ENCODE data around the gene SNTB2. TPM values are rescaled to one million over a fixed set of nuclear protein-coding genes. Genes with fewer than 3 reads are reported as not detected.

SNTB2 gene
- total RNA-seq, 1 donor from 2014 or later, result 49.5 TPM

GRCh38 chr16:69318177-69318910 lies 131.4 kb downstream of the SNTB2 start:
- Mint-ChIP-seq H3K36me3 (ENCODE audit: low read depth) (peaks cover 35% of the 10 kb centered on the region), H3K4me1 (ENCODE audit: low read depth) (peaks cover under 1% of the 10 kb centered on the region), H3K27me3 (ENCODE audit: low read depth) (no peaks in the 10 kb centered on the region), H3K4me3 (ENCODE audit: unreplicated experiment) (no peak overlapping the region), H3K27ac (ENCODE audit: unreplicated experiment) (no peak overlapping the region), H3K9me3 (ENCODE audit: low read depth) (no peaks in the 10 kb centered on the region)
- TF ChIP-seq, protein P1, sequence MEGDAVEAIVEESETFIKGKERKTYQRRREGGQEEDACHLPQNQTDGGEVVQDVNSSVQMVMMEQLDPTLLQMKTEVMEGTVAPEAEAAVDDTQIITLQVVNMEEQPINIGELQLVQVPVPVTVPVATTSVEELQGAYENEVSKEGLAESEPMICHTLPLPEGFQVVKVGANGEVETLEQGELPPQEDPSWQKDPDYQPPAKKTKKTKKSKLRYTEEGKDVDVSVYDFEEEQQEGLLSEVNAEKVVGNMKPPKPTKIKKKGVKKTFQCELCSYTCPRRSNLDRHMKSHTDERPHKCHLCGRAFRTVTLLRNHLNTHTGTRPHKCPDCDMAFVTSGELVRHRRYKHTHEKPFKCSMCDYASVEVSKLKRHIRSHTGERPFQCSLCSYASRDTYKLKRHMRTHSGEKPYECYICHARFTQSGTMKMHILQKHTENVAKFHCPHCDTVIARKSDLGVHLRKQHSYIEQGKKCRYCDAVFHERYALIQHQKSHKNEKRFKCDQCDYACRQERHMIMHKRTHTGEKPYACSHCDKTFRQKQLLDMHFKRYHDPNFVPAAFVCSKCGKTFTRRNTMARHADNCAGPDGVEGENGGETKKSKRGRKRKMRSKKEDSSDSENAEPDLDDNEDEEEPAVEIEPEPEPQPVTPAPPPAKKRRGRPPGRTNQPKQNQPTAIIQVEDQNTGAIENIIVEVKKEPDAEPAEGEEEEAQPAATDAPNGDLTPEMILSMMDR (IDR thresholded peaks at IDR 0.05), result no peak
- peak; percentile 77 for DNase-seq (ENCODE audit: low spot score)

- H3K36me3 Mint-ChIP-seq (ENCODE audit: low read depth), result peaks cover 35% of the 10 kb centered on the region
- H3K27ac Mint-ChIP-seq (ENCODE audit: unreplicated experiment), result no peak overlapping the region
- no peak overlapping the region for H3K4me3 Mint-ChIP-seq (ENCODE audit: unreplicated experiment)
- peak; percentile 69 for DNase-seq (ENCODE audit: low spot score)
- TF ChIP-seq, protein P1 (IDR thresholded peaks at IDR 0.05), result no peak
- no peaks in the 10 kb centered on the region for H3K27me3 Mint-ChIP-seq (ENCODE audit: low read depth)
- H3K4me1 Mint-ChIP-seq (ENCODE audit: low read depth), result no peaks in the 10 kb centered on the region
- H3K9me3 Mint-ChIP-seq (ENCODE audit: low read depth), result no peaks in the 10 kb centered on the region
Measured at GRCh38 chr16:69318911-69319289, 131.9 kb downstream of the SNTB2 start.

- no peaks in the 10 kb centered on the region for H3K27me3 Mint-ChIP-seq (ENCODE audit: low read depth)
- no peak overlapping the region for H3K4me3 Mint-ChIP-seq (ENCODE audit: unreplicated experiment)
- H3K27ac Mint-ChIP-seq (ENCODE audit: unreplicated experiment), result peak overlapping the region; percentile 43
- peaks cover 35% of the 10 kb centered on the region for H3K36me3 Mint-ChIP-seq (ENCODE audit: low read depth)
- H3K9me3 Mint-ChIP-seq (ENCODE audit: low read depth), result no peaks in the 10 kb centered on the region
- TF ChIP-seq, protein P1 (IDR thresholded peaks at IDR 0.05), result no peak
- DNase-seq (ENCODE audit: low spot score), result peak; percentile 76
- peaks cover 5% of the 10 kb centered on the region for H3K4me1 Mint-ChIP-seq (ENCODE audit: low read depth)
Measured at GRCh38 chr16:69319381-69319780, 132.4 kb downstream of the SNTB2 start.

DNA sequence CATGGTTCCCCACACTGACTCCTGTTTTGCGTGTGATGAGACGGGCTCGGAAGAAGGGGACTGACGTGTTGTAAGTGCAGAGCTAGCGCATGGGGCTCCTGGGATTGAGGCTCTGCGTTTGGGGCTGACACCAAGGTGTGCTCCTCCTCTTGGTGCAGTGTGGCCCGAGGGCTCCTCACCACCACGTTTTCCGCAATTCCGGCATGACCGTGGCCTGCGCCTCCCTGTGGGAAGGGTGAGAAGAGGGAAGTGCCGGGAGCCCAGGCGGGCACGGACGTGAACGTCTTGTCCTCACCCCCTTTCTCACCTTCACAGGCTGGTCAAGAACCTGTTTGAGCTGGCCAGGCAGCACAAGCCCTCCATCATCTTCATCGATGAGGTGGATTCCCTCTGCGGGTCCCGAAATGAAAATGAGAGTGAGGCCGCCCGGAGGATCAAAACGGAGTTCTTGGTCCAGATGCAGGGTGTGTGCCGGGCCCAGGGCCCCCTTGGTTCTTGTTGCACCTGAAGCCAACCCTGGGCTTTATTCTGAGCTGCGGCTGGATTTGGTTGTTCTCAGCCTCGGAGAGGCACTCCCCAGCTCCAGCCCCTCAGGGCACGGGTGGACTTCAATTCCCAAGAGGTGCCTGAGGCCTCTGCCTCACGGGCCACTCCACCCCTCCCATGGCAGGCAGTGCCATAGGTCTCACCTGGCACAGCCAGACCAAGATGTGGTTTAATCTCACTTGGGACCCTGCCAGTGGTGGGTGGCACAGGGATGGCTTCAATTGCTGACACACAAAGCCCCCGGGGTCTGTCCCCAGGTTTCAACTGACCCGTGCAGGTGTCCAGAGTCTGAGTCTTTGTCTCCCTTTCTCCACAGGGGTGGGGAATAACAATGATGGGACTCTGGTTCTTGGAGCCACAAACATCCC lies 133.1 kb downstream of the SNTB2 start:
- Mint-ChIP-seq H3K36me3 (ENCODE audit: low read depth) (peaks cover 36% of the 10 kb centered on the region), H3K27me3 (ENCODE audit: low read depth) (no peaks in the 10 kb centered on the region), H3K9me3 (ENCODE audit: low read depth) (no peaks in the 10 kb centered on the region), H3K27ac (ENCODE audit: unreplicated experiment) (no peak overlapping the region), H3K4me3 (ENCODE audit: unreplicated experiment) (no peak overlapping the region), H3K4me1 (ENCODE audit: low read depth) (peaks cover 8% of the 10 kb centered on the region)
- TF ChIP-seq, protein P1 (IDR thresholded peaks at IDR 0.05), result no peak
- DNase-seq (ENCODE audit: low spot score), result peak; percentile 74

DNA sequence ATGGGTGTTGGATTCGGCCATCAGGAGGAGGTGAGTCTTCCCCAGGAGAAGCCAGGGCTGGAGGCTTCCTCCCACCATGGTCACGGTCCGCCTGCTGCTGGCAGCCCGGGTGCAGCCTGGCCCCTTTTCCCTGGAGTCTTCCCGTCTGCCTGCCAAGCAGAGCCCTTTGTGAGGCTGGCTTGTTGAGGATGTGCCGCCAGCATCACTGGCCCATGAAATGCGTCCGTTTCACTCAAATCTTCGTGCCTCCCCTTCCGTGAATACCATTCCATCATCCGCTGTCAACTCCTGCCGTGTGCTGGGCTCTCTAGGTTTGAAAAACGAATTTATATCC lies 133.7 kb downstream of the SNTB2 start:
- peak; percentile 61 for DNase-seq (ENCODE audit: low spot score)
- no peaks in the 10 kb centered on the region for H3K9me3 Mint-ChIP-seq (ENCODE audit: low read depth)
- peak overlapping the region; percentile 5 for H3K27ac Mint-ChIP-seq (ENCODE audit: unreplicated experiment)
- peaks cover 36% of the 10 kb centered on the region for H3K36me3 Mint-ChIP-seq (ENCODE audit: low read depth)
- TF ChIP-seq, protein P1 (IDR thresholded peaks at IDR 0.05), result no peak
- peaks cover 9% of the 10 kb centered on the region for H3K4me1 Mint-ChIP-seq (ENCODE audit: low read depth)
- no peak overlapping the region for H3K4me3 Mint-ChIP-seq (ENCODE audit: unreplicated experiment)
- H3K27me3 Mint-ChIP-seq (ENCODE audit: low read depth), result no peaks in the 10 kb centered on the region

Measured in chondrocyte (in vitro differentiated cells).